HG03442 (cell line): ENCODE results near the gene KIF21B.
A peak's percentile ranks its signal among the peaks of the same experiment; 100 is the strongest.

Experiments
- ATAC-seq: cut with Tn5 transposase; IDR thresholded peaks from one replicate; pipeline ENCODE4 v1.9.1; 2021; ENCODE audit warnings: mild to moderate bottlenecking, moderate library complexity; ENCODE audit not compliant: unreplicated experiment

The KIF21B gene

DNA sequence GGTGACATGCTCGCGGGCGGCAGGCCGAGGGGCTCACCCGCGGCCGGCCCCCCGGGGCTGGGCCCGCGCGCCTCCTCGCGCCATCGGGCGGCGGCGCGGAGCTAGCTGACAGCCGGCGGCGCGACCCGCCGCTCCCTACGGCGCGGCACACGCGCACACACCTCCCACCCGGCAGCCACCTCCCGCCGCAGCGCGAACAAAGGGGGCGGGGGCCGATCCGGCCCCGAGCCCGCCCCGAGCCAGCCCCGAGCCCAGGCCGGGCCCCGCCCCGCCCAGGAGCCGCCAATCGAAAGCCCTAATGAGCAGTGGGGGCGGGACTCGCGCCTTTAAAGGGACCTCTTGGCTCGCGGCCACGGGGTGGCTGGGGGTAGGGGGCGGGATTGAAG is at the start of gene KIF21B:
TSS of gene KIF21B (minus strand) at position 198 of the 386 bp plus-strand sequence. CDS start 331 bp downstream, outside the sequence.
- peak; percentile 52 for ATAC-seq

GRCh38 chr1:201072922-201073321 is 49.4 kb upstream of the KIF21B start:
- ATAC-seq = no peak

- ATAC-seq = no peak
Measured at GRCh38 chr1:201072149-201072548, 48.6 kb upstream of the KIF21B start.

DNA sequence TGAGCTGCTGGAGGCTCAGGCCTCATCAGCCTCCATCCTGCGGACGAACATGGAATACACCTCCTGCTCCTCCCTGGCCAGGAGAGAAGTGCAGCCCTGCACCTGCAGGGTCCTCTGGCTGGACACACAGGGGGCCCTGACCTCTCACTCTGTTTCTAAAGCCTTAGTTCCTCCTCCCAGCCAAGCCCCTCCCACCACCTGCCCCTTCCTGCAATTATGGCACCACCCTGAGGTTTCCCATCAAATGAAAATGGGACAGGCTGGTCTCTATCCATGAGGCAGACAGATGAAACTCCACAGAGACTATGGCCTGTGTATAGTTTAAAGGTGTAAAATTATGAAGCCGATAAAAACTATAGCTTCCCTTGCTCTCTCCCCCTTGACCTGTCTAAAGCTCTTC is 46.1 kb upstream of the KIF21B start:
- no peak for ATAC-seq

DNA sequence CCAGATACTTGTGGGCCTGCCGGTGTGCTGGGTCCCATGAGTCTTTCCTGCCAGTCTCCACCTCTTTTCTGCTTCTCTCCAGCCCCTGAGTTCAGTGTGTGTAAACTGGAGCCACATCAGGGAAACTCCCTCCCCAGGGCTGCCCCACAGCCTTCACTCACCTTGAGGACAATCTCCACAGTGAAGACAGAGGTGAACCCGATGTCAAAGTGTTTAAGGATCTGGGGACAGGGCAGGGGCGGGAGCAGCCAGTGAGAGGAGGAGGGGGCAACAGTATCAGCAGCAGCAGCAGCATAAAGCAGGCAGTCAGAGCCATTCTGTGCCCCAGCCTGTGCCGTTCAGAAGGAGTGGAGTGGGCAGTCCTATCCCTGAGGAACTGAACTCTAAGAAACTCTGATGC is 45.5 kb upstream of the KIF21B start:
- ATAC-seq = no peak

DNA sequence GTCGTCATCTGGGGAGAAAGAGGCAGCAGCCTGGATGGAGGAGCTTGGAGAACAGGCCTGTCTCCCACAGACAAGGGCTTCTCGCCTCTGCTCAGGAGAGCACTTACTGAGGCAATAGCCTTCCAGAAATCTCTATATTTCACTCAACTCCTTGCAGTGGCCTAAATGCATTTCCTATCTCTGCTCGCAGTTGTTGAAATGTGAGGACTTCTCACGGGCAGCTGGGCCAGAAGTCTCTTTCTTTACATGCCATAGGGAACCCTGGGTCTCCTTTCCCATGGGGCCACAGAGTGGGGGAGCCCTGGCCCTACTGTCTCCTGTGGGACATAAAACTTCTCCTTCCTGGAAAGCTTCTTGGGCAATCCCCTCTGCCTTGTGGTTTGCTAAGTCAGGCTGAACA is 43.5 kb upstream of the KIF21B start:
- ATAC-seq = no peak

- no peak for ATAC-seq
Measured at GRCh38 chr1:201065686-201066085, 42.2 kb upstream of the KIF21B start.

- no peak for ATAC-seq
Measured at GRCh38 chr1:201064806-201065205, 41.3 kb upstream of the KIF21B start.

GRCh38 chr1:201063145-201063544 is 39.6 kb upstream of the KIF21B start:
- ATAC-seq = no peak

GRCh38 chr1:201062511-201063091 is 39.1 kb upstream of the KIF21B start:
- ATAC-seq = no peak

DNA sequence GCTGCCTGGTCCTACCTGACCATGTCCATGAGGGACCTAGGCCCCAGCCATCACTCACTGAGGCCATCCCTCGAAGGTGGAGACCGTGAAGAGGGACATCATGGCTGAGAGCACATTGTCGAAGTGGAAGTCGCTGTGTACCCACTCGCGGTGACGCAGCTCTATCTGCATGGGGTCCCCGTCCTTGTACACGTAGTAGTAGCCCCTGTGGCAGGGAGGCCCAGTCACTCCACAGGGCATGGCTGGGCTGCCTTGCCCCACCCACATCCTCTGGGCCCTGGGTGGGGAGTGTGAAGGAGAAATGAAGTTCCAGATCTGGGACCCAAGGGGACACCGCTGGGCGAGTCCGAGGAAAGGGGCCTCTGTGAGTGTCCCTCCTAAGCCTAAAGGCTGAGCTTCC is 38.4 kb upstream of the KIF21B start:
- ATAC-seq = no peak

DNA sequence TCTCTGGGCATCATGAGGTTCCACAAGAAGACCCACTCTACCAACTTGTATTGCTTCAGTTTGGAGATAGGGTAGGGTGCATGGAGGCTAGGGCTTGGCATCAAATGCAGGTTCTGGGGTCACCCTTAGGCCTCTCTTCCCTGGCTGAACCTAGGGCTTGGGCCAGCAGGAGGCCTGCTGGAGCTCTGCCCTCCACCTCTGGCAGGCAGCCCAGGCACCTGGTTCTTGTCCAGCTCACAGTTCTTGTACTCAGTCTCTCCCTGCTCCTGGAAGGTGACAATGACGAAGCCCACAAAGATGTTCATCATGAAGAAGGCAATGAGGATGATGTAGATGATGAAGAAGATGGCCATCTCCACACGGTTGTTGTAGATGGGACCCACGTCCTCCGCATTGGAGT is 37.5 kb upstream of the KIF21B start:
- ATAC-seq = no peak

- no peak for ATAC-seq
Measured at GRCh38 chr1:201060586-201060985, 37.1 kb upstream of the KIF21B start.

DNA sequence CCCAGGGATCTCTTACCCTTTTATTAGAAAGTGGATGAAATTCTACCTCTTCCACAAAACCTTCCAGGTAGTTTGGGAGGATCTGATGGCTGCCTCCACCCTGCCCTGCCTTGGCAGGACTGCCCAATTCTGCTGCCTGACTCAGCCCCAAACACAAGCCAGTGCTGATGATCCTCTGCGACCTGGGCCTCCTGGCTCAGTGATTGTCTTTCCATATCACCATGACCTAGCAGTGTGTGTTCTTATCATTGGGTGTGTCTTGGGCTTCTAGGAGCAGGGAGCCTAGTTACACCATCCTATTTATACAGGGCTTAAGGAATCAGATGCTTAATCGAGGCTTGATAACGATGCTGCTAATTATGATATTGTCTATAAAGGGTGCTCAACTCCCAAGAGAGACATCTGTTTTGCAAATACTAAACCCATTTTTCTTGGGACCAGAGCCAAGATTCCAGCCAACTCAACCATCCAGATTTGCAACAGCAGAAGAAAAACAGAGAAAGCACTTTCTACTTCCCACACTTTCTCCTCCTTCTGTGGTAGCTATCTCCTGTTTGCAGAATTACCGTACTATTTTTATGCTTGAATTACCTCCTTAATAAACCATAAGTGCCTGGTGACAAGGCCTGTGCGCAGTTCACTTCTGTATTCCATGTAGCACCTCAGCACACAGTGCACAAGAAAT is 36.5 kb upstream of the KIF21B start:
- no peak for ATAC-seq

GRCh38 chr1:201059401-201059800 is 35.9 kb upstream of the KIF21B start:
- no peak for ATAC-seq

- no peak for ATAC-seq
Measured at GRCh38 chr1:201054091-201054543, 30.6 kb upstream of the KIF21B start.

- no peak for ATAC-seq
Measured at GRCh38 chr1:201053155-201053860, 29.8 kb upstream of the KIF21B start.

- no peak for ATAC-seq
Measured at GRCh38 chr1:201051399-201051798, 27.9 kb upstream of the KIF21B start.

DNA sequence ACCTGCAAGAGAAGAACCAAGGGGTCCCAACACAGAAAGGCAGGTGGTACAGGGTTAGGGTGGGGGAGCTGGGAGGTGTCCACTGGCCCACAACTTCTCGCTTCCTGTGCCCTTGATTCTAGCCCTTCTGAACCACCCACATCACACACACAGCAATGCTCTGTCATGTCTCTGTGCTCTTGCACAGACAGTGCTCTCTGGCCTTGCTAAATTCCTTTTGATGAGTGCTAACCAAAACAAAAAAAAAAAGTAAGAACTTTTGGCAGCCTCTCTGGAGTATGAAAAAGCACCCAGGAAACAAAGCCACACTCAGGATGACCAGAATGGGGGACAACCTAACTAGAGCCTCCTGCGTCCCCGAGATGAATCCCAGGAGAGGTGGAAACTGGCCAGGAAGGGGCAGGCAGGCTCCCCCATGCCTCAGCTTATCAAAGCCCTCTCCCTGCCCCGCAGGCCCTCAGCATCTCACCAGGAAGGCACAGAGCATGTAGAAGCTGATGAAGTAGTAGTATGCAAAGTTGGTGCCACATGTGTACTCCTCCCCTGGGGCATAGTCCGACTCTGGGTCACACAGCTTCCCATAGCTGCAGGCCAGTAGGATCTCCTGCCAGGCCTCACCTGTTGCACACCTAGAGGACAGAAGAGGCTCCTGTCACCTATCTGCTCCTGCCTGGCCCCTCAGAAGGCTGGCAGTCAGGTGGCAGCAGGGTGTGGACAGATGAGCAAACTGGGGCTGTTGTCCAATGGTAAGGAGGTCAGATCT is 27.2 kb upstream of the KIF21B start:
- ATAC-seq = no peak

DNA sequence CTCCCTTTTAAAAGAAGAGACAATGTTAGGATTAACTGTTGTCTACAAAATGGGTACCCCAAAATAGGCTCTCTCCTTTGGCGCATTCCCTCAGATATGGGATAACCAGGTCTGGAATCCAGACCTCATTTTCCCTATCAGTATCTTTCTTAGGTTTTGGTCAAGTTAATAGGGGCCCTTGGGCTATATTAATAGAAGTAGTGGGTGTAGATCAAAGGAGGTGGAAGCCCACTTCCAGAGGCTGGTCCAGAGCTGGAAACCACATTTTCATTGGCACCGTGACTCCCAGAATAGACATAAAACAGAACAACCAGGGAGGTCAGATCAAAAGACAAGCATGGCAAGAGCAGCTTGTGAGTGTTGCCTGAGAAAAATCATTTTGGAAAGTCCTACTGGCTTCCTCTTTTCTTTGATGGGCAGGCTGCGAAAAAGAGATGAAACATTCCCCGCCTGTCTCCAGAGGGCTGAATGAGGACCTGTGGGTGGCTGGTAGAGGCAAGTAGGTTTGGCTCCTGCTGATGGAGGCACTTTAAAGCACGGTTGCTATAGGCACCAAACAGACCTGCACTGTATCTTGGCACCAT is 25.8 kb upstream of the KIF21B start:
- no peak for ATAC-seq

DNA sequence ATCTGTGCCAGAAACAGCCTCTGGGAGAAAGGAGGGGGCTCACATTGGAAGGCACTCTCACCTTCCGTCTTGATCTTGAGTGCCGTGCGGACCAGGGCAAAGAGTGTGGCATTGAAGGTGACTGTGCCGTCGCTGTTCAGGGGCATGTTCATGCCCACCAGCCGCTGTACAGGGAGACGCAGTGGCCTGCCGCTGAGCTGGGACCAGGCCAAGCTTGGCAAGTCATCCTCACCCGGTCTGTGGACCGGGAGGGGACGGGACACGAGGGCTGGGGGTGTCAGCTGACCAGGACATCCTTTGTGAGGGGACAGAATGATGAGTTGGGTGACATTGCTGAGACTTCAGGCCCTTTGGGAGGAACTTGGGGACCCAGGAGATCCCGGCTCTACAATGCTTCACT is 25.0 kb upstream of the KIF21B start:
- ATAC-seq = no peak
